KMS-11 (cell line): ENCODE data around the gene KCNC4.

Experiments
- H2AFZ ChIP-seq: fragments of 200-600 bp; sonication (generic); 2 replicates; pipeline ENCODE4 v1.6.1; 2016; ENCODE audit warnings: antibody characterized with exemption, mixed run types, low read depth
- H3K27ac ChIP-seq: fragments of 200-600 bp; sonication (generic); 2 replicates; pipeline ENCODE4 v1.6.1; 2016; ENCODE audit warnings: mild to moderate bottlenecking, mixed run types
- H3K27me3 ChIP-seq: fragments of 200-600 bp; sonication (generic); 2 replicates; pipeline ENCODE4 v1.6.1; 2017; ENCODE audit warnings: mild to moderate bottlenecking, low read depth, mixed run types, moderate library complexity; ENCODE audit not compliant: insufficient read depth
- H3K36me3 ChIP-seq: fragments of 200-600 bp; sonication (generic); 2 replicates; pipeline ENCODE4 v1.6.1; 2017; ENCODE audit warnings: mild to moderate bottlenecking, mixed run types; ENCODE audit not compliant: insufficient read depth
- H3K4me1 ChIP-seq: fragments of 200-600 bp; sonication (generic); 2 replicates; pipeline ENCODE4 v1.6.1; 2016; ENCODE audit warnings: mild to moderate bottlenecking, low read depth, mixed run types; ENCODE audit not compliant: poor library complexity, severe bottlenecking
- H3K4me2 ChIP-seq: fragments of 200-600 bp; sonication (generic); 2 replicates; pipeline ENCODE4 v1.7.0; 2016; ENCODE audit warnings: mild to moderate bottlenecking, mixed run types
- H3K4me3 ChIP-seq: fragments of 200-600 bp; sonication (generic); IDR thresholded peaks from 2 replicates; pipeline ENCODE4 v1.6.1; 2017; ENCODE audit warnings: low read depth, low read length, mixed read lengths; ENCODE audit not compliant: insufficient read depth
- H3K79me2 ChIP-seq: fragments of 200-600 bp; sonication (generic); 2 replicates; pipeline ENCODE4 v1.6.1; 2016; ENCODE audit warnings: low read depth, mixed run types; ENCODE audit not compliant: insufficient read depth
- H3K9ac ChIP-seq: fragments of 200-600 bp; sonication (generic); 2 replicates; pipeline ENCODE4 v1.6.1; 2016; ENCODE audit warnings: mild to moderate bottlenecking, mixed run types
- H4K20me1 ChIP-seq: fragments of 200-600 bp; sonication (generic); 2 replicates; pipeline ENCODE4 v1.6.1; 2016; ENCODE audit warnings: mild to moderate bottlenecking, mixed run types; ENCODE audit not compliant: insufficient read depth
- TF ChIP-seq, protein P1 (sequence below): fragments of 200-600 bp; sonication (generic); conservative IDR thresholded peaks from 2 replicates; pipeline ENCODE4 v1.6.1; 2017; ENCODE audit warnings: low read depth, mild to moderate bottlenecking, antibody characterized with exemption, low read length, moderate library complexity, mixed read lengths

Gene KCNC4

GRCh38 chr1:110237386-110238152 lies 27.5 kb downstream of the KCNC4 start:
- TF ChIP-seq, protein P1, sequence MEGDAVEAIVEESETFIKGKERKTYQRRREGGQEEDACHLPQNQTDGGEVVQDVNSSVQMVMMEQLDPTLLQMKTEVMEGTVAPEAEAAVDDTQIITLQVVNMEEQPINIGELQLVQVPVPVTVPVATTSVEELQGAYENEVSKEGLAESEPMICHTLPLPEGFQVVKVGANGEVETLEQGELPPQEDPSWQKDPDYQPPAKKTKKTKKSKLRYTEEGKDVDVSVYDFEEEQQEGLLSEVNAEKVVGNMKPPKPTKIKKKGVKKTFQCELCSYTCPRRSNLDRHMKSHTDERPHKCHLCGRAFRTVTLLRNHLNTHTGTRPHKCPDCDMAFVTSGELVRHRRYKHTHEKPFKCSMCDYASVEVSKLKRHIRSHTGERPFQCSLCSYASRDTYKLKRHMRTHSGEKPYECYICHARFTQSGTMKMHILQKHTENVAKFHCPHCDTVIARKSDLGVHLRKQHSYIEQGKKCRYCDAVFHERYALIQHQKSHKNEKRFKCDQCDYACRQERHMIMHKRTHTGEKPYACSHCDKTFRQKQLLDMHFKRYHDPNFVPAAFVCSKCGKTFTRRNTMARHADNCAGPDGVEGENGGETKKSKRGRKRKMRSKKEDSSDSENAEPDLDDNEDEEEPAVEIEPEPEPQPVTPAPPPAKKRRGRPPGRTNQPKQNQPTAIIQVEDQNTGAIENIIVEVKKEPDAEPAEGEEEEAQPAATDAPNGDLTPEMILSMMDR: no peak
- H3K9ac ChIP-seq: no peak overlapping the region
- H2AFZ ChIP-seq: no peak overlapping the region
- no peaks in the 10 kb centered on the region for H3K27me3 ChIP-seq
- H3K4me3 ChIP-seq: no peak overlapping the region
- H3K4me2 ChIP-seq: no peak overlapping the region
- no peaks in the 10 kb centered on the region for H4K20me1 ChIP-seq
- no peaks in the 10 kb centered on the region for H3K79me2 ChIP-seq
- no peaks in the 10 kb centered on the region for H3K4me1 ChIP-seq
- no peaks in the 10 kb centered on the region for H3K36me3 ChIP-seq
- no peak overlapping the region for H3K27ac ChIP-seq

GRCh38 chr1:110239441-110240430 lies 29.6 kb downstream of the KCNC4 start:
- Histone ChIP-seq H3K79me2 (no peaks in the 10 kb centered on the region), H3K4me2 (no peak overlapping the region), H3K4me3 (no peak overlapping the region), H3K9ac (no peak overlapping the region), H3K36me3 (no peaks in the 10 kb centered on the region), H3K4me1 (no peaks in the 10 kb centered on the region), H3K27me3 (no peaks in the 10 kb centered on the region), H3K27ac (no peak overlapping the region), H2AFZ (no peak overlapping the region), H4K20me1 (no peaks in the 10 kb centered on the region)
- TF ChIP-seq, protein P1: no peak

DNA sequence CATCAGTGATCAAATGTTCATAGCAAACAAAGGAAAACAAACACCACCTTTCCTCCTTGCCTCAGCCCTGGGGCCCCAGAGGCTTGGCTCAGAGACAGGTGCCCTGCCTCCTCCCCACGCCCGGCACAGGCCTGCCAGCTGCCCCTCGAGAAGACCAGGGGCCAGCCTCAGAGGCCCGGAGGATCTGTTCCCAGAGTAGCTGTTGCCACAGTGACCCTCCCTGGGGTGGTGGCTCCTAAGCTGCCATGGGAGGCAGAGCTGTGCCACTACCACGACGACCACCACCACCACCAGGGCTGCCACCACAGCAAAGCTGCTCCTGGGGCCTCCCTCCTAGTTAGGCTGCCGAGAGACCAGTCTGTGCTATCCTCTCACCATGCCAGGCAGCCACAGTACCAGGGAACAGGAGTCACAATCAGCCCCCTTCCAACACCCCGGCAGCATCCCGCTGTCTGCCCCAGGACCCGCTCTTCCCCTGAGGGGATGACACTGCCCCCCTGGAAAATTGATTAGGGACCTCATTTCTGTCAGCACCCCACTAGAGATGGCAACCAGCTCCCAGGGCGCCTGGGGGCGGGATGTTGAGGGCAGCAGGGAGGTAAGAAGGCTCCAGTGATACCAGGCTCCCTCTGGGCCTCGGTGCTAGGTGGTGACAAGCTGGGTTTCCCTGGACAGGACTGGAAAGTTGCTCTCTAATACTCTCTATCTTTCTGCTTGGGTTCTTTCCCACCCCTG lies 30.5 kb downstream of the KCNC4 start:
- Histone ChIP-seq H3K4me3 (no peak overlapping the region), H3K9ac (no peak overlapping the region), H3K27ac (no peak overlapping the region), H3K79me2 (no peaks in the 10 kb centered on the region), H3K4me2 (no peak overlapping the region), H3K4me1 (no peaks in the 10 kb centered on the region), H3K27me3 (no peaks in the 10 kb centered on the region), H4K20me1 (no peaks in the 10 kb centered on the region), H2AFZ (no peak overlapping the region), H3K36me3 (no peaks in the 10 kb centered on the region)
- TF ChIP-seq, protein P1: no peak

GRCh38 chr1:110241516-110241915 lies 31.4 kb downstream of the KCNC4 start:
- Histone ChIP-seq H3K36me3 (no peaks in the 10 kb centered on the region), H3K27ac (no peak overlapping the region), H3K4me2 (no peak overlapping the region), H3K9ac (no peak overlapping the region), H2AFZ (no peak overlapping the region), H3K4me1 (no peaks in the 10 kb centered on the region), H3K27me3 (no peaks in the 10 kb centered on the region), H3K4me3 (no peak overlapping the region), H4K20me1 (no peaks in the 10 kb centered on the region), H3K79me2 (no peaks in the 10 kb centered on the region)
- TF ChIP-seq, protein P1: no peak
